ENCODE results near the gene PRLH.
A peak's percentile ranks its signal among the peaks of the same experiment; 100 is the strongest.
"Not testable (repeated sequence)": the region's sequence is repeated elsewhere in the genome, so short reads cannot be mapped to it uniquely, and the experiment has no call there.

Gene PRLH

GRCh38 chr2:237601453-237602116 is 35.2 kb downstream of the PRLH start:
- DNase-seq (ENCODE audit: low read depth), result no peak

- no peak for DNase-seq (ENCODE audit: low read depth)
Measured at GRCh38 chr2:237602409-237602808, 36.0 kb downstream of the PRLH start.

DNA sequence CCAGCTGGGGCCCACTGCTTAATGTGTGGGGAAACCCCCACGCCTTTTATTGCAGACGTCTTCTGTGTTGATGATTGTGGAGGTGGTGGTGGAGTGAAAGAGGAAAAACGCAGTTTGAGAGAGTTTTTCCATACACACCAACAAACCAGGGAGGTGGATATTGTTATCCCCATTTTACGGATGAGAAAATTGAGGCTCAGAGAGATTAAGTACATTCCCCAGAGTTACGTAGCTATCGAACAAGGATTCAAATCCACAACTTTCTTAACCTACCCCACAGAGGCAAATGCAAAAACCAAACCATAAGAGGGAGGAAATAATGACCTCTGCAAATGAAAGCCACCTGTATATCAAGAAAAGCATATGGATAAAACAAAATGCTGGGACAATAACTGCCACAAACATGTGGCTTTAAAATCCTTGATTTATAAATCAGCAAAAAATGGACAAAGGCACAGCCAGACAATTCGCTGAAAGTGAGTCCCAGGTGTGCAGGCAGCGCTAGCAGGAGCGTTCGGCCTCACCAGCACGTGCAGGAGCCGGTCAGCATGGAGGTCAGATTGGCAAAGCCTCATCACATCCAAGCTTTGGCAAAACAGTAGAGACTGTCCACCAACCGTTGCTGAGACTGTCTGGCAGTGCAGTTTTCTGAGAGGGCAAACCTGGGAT is 36.8 kb downstream of the PRLH start:
- no peak for DNase-seq (ENCODE audit: low read depth)

GRCh38 chr2:237603718-237604362 is 37.5 kb downstream of the PRLH start:
- DNase-seq (ENCODE audit: low read depth), result peak; percentile 69

- DNase-seq (ENCODE audit: low read depth), result no peak
Measured at GRCh38 chr2:237604391-237604790, 38.0 kb downstream of the PRLH start.

DNA sequence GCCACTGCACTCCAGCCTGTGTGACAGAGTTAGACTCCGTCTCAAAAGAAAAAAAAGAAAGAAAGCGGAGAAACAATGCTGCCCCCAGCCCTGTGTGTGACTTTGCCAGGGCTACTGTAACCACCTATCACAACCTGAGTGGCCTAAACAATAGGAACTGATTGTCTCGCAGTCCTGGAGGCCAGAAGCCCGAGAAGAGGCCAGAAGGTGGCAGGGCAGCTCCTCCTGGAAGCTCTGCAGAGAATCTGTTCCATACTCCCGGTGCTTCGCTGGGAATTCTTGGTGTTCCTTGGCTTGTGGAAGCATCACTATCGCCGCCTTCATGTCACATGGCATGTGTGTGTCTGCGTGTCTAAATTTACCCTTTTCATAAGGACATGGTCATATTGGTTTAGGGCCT is 38.6 kb downstream of the PRLH start:
- peak; percentile 36 for DNase-seq (ENCODE audit: low read depth)

- not testable (repeated sequence) for DNase-seq (ENCODE audit: low read depth)
Measured at GRCh38 chr2:237606522-237606921, 40.1 kb downstream of the PRLH start.

GRCh38 chr2:237612527-237613357 is 46.4 kb downstream of the PRLH start:
- no peak for DNase-seq (ENCODE audit: low read depth)

GRCh38 chr2:237613679-237614078 is 47.3 kb downstream of the PRLH start:
- no peak for DNase-seq (ENCODE audit: low read depth)

- DNase-seq (ENCODE audit: low read depth), result peak; percentile 95
Measured at GRCh38 chr2:237614151-237614720, 47.9 kb downstream of the PRLH start.

GRCh38 chr2:237615631-237616249 is 49.4 kb downstream of the PRLH start:
- no peak for DNase-seq (ENCODE audit: low read depth)

GRCh38 chr2:237616373-237616733 is 50.0 kb downstream of the PRLH start:
- no peak for DNase-seq (ENCODE audit: low read depth)

All from amniotic epithelial cell (primary cell).